ENCODE data around the gene TRIM33.

TRIM33 gene

DNA sequence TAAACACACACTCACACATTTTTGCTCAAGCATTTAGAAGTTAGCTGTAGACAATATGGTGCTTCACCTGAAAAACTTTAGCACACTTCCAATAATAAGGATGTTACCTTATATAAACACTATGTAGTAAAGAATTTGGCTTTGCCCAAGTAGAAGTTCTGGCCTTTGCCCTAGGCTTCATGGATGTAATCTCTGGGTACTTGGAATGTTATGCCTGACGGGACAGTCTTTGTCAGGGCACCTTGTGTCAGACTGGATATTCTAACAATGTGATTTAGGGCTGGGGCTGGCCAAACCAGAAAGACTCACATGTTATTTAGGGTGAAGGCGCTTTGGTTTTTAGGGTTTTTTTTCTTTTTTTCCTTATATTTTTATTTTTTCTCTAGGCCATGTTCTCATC lies 34.8 kb upstream of the TRIM33 start:
- DNase-seq (ENCODE audit: low read depth in 1 of 2, low spot score in 1 of 2): no peak
- H3K4me3 ChIP-seq (replicated peaks; ENCODE audit: insufficient read depth, low read length): no peak overlapping the region
- no peak for TF ChIP-seq GABPA (IDR thresholded peaks at IDR 0.05; ENCODE audit: low read depth)
- TF ChIP-seq POLR2AphosphoS5 (IDR thresholded peaks at IDR 0.05; ENCODE audit: low read depth): no peak
- TF ChIP-seq REST (IDR thresholded peaks at IDR 0.05; ENCODE audit: insufficient replicate concordance, low read depth): no peak
- TF ChIP-seq SPI1 (IDR thresholded peaks at IDR 0.05; ENCODE audit: borderline replicate concordance, low read depth): no peak
- TF ChIP-seq, protein P1, sequence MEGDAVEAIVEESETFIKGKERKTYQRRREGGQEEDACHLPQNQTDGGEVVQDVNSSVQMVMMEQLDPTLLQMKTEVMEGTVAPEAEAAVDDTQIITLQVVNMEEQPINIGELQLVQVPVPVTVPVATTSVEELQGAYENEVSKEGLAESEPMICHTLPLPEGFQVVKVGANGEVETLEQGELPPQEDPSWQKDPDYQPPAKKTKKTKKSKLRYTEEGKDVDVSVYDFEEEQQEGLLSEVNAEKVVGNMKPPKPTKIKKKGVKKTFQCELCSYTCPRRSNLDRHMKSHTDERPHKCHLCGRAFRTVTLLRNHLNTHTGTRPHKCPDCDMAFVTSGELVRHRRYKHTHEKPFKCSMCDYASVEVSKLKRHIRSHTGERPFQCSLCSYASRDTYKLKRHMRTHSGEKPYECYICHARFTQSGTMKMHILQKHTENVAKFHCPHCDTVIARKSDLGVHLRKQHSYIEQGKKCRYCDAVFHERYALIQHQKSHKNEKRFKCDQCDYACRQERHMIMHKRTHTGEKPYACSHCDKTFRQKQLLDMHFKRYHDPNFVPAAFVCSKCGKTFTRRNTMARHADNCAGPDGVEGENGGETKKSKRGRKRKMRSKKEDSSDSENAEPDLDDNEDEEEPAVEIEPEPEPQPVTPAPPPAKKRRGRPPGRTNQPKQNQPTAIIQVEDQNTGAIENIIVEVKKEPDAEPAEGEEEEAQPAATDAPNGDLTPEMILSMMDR (IDR thresholded peaks at IDR 0.05; ENCODE audit: insufficient read depth, low read length): no peak
- H3K27me3 ChIP-seq (ENCODE audit: insufficient read depth, poor library complexity, severe bottlenecking): no peaks in the 10 kb centered on the region
- no peak overlapping the region for H3K27ac ChIP-seq (replicated peaks)

DNA sequence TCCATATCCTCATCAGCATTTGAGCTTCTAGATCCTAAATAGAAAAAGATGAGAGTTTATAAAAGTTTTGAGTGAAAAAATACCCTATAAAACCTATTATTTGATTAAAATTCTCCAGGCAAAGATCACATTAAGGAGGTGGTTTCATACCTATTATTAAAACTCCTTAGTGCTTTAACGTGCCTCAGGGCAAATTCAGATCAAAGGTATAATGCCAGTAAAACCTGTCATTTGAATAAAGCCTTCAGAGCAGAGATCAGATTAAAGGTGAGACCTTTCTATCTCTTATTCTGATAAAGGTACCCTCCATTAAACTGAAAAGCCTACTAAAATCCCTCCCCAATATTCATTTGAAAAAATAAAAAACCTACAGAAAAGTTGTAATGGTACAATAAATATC lies 34.3 kb upstream of the TRIM33 start:
- no peaks in the 10 kb centered on the region for H3K27me3 ChIP-seq (ENCODE audit: insufficient read depth, poor library complexity, severe bottlenecking)
- no peak overlapping the region for H3K4me3 ChIP-seq (replicated peaks; ENCODE audit: insufficient read depth, low read length)
- TF ChIP-seq POLR2AphosphoS5 (IDR thresholded peaks at IDR 0.05; ENCODE audit: low read depth): no peak
- TF ChIP-seq SPI1 (IDR thresholded peaks at IDR 0.05; ENCODE audit: borderline replicate concordance, low read depth): no peak
- TF ChIP-seq REST (IDR thresholded peaks at IDR 0.05; ENCODE audit: insufficient replicate concordance, low read depth): no peak
- DNase-seq (ENCODE audit: low read depth in 1 of 2, low spot score in 1 of 2): no peak
- no peak overlapping the region for H3K27ac ChIP-seq (replicated peaks)

- DNase-seq (ENCODE audit: low read depth in 1 of 2, low spot score in 1 of 2): no peak
- H3K27me3 ChIP-seq (ENCODE audit: insufficient read depth, poor library complexity, severe bottlenecking): no peaks in the 10 kb centered on the region
- no peak overlapping the region for H3K27ac ChIP-seq (replicated peaks)
- no peak for TF ChIP-seq POLR2AphosphoS5 (IDR thresholded peaks at IDR 0.05; ENCODE audit: low read depth)
- TF ChIP-seq REST (IDR thresholded peaks at IDR 0.05; ENCODE audit: insufficient replicate concordance, low read depth): no peak
- TF ChIP-seq GABPA (IDR thresholded peaks at IDR 0.05; ENCODE audit: low read depth): no peak
- TF ChIP-seq, protein P1 (IDR thresholded peaks at IDR 0.05; ENCODE audit: insufficient read depth, low read length): no peak
- no peak for TF ChIP-seq SPI1 (IDR thresholded peaks at IDR 0.05; ENCODE audit: borderline replicate concordance, low read depth)
- no peak overlapping the region for H3K4me3 ChIP-seq (replicated peaks; ENCODE audit: insufficient read depth, low read length)
These were observed 29.8 kb upstream of the TRIM33 start for GRCh38 chr1:114540821-114541220.

DNA sequence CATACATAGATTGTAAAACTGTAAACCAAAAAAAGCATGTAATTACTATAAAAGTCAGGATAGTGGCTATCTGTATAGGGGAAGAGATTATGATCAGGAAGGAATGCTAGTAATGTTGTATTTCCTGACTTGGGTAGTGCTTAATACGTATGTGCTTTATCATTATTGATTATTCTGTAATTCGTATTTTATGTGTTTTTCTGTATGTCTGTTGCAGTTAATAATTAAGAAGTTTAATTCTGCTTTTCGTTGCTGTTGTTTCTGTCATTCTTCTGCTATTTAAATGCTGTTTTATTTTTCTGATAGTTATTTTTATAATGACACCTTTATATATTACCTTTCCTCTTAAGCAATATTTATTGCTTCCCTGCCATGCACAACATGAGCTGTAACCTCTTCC lies 29.3 kb upstream of the TRIM33 start:
- TF ChIP-seq POLR2AphosphoS5 (IDR thresholded peaks at IDR 0.05; ENCODE audit: low read depth): no peak
- no peak for TF ChIP-seq GABPA (IDR thresholded peaks at IDR 0.05; ENCODE audit: low read depth)
- no peak for TF ChIP-seq REST (IDR thresholded peaks at IDR 0.05; ENCODE audit: insufficient replicate concordance, low read depth)
- TF ChIP-seq, protein P1 (IDR thresholded peaks at IDR 0.05; ENCODE audit: insufficient read depth, low read length): no peak
- TF ChIP-seq SPI1 (IDR thresholded peaks at IDR 0.05; ENCODE audit: borderline replicate concordance, low read depth): no peak

More for the DNA sequence above, 29.3 kb upstream of the TRIM33 start:
- H3K27ac ChIP-seq (replicated peaks): no peak overlapping the region
- no peak overlapping the region for H3K4me3 ChIP-seq (replicated peaks; ENCODE audit: insufficient read depth, low read length)
- no peaks in the 10 kb centered on the region for H3K27me3 ChIP-seq (ENCODE audit: insufficient read depth, poor library complexity, severe bottlenecking)
- no peak for DNase-seq (ENCODE audit: low read depth in 1 of 2, low spot score in 1 of 2)

Measured in HL-60 (cell line).